NK-92 treated with Interleukin-12 subunit alpha and Interleukin-12 subunit beta, amount 100 ng/mL, for 24 hours (cell line): ENCODE data around the gene SIK3.
"Not testable (repeated sequence)": the region's sequence is repeated elsewhere in the genome, so short reads cannot be mapped to it uniquely, and the experiment has no call there.

Experiments
- DNase-seq: peaks from one replicate; lab custom pipeline; 2025; lab: John Stamatoyannopoulos, UW

Gene SIK3

DNA sequence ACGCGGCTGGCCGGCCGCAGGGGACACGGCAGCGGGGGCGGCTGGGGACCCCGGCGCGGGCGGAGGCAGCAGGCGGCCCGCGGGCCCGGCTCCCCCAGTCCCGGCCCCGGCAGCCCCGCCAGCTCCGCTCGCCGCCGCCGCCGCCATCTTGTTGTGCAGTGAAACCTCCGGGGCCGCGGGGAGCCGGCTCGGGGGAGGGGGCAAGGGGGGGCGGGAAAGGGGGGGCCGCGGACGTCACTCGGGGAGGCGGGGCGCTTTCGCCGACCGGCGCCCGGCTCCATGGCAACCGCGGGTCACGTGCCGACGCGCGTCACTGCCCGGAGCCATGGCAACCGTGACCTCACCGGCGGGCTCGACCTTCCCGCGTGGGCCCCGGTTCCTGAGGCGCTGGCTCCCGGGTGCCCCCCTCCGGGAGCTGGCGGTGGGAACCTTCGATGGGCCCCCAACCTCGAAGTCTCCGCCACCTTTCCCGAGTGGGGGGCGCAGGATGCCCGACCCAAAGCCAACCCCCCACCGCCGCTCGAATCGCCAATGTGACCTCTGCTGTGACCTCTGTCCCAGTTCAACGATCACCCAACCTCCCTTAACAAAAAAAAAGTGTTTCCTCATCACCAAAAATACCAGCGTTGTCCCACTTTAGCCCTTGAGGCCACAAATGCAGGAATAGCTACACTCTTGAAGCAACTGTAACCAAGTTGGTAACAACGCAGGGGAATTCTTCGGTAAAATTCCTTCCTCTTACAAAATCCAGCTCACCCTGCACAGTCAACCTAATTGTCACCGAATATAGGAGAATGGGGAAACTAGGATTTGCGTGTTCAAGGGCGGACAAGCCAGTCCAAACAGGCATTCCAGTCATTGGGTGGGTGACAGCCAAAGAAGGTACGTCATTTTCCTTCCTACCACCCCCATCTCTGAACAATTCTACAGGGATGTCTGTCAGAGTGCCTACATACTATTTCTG is at the start of gene SIK3:
Gene SIK3, minus strand, starts transcription at position 160 of the 964 bp plus-strand sequence. Its CDS starts 13 bp downstream, at position 147.
- peak; percentile 84 for DNase-seq

- no peak for DNase-seq
Observed at GRCh38 chr11:117146521-117146920, 48.3 kb upstream of the SIK3 start.

DNA sequence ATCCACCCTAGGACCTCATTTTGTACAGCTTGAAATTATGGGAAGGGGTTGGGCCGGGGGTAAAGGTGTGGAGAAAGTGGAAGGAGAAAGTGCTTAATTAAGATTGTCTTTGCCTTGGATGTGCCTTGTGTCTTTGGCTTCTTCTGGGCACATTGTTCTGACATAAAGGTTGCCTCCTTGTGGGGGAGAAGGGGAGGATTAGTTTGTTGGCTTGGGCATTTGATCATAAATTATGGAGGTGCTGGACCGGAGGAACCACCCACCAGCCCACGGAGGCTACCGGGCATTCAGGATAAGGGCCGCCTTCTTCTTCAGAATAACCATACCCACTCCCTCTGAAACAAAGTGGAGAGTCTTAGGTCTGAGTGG is 47.1 kb upstream of the SIK3 start:
- DNase-seq, result no peak

DNA sequence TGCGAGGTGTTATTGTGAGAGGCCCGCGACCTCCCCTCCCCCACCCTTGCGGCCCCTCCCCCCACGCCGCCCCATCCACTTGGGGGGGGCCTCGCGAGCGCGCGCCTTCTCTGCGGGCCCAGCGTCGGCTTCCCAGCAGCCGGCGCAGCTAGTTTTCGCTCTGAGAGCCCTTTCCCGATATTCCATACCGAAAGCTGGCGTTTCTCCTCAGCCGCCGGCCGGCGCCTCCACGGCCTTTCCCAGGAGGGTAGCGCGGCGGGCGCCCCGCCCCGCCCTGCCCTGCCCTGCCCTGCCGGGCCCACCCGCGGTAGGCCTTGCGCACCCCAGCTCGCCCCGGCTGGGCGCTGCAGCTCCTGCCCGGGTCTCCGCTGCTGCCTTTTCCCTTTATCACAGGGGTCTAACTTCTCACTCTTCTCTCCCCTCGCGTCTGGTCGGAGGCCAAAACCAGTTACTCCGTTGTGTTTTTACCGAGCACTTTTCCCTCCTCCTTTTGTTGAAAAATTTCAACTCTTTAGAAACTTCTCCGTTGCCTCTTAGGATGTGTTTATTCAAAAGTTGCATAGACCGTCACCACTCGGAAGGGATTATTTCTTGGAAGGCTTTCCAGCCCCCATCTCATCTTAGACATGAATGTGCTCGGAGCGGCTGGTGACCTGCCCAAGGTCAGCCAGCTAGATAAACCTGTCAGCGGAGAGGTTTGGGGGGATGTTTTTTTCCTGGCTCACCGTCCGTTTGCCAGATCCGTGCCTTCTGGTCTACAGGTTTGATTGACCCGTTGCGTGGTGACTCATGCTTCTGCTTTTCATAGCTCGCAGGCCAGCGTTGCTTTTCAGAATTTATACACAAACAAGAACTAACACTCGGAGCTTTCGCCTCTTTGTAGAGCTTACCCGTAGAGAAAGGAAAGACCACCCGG is 46.5 kb upstream of the SIK3 start:
- peak; percentile 73 for DNase-seq

- DNase-seq, result peak; percentile 92
Observed at GRCh38 chr11:117143871-117144476, 45.7 kb upstream of the SIK3 start, which contains the start of gene PAFAH1B2. Gene PAFAH1B2 (plus strand): TSS chr11:117144287. CDS start chr11:117152448, 8,161 bp downstream.

DNA sequence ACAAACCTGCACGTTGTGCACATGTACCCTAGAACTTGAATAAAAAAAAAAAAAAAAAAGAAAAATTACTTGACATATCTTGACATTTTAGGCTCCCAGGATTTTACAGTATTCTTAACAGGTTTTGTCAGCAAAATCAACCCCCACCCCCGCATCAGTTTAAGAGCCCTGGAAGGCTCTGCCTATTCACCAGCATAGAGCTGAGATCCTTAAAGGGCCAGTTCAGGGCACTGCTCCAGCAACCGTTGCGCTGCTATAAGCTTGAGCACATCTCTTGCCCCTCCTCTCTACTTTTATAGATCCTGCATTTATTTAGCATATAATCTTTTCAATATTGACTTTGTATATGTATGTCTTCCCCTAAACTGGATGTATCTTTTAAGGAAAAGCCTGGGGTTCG is 45.2 kb upstream of the SIK3 start:
- no peak for DNase-seq

DNA sequence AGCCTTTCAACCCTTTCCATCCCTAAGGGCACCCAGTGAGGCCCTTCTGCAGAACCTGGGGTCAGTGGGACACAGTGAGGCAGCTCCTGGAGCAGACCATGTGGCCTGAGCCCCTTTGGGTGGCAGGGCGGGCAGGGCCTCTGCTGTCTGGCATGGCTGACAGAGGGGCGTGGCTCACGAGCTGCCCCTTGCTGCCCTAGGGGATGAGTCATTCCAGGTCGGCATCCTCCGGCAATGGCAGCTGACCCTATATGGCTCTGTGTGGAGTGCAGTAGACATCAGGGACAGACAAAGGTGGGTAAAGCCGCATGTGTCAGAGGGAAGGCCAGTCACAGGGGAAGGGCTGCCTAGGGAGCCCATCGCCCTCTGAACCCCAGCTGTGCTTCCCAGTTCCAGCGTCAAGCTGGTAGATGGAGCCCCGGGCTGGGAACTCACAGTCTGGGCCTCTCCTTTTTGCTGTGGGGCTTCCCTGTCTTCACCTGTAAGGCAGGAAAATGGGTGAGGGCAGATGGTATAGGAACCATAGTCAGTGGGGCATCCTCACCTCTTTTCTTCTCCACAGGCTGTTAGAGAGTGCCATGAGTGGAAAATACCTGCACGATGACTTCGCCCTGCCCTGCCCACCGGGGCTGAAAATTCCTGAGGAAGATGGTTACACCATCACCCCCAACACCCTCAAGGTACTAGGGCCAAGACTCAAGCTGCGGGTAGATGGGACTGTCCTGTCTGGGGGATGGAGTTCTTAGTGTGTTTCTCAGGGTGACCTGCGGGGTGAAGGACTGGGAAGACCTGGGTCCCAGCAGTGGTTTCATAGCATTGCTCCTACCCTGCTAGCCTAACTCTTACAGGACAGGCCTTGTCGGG is 39.2 kb upstream of the SIK3 start:
- DNase-seq, result not testable (repeated sequence)

DNA sequence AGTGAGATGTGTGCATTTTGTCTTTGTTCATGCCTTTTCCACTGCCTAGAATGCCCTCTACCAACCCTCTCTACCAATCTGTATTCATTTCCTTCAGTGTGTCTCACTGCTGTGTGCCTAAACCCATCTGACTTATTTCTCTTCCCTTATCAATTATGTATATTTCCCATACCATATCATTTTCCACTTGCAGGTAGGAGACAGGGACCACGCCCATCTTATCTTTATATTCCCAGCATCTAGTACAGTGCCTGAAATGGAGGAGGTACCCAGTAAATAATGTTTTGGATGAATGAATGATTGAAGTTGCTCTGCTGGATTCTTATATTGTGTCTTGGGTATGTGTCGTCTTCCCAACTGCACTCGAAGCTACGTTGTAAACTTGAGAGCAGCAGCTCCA is 36.8 kb upstream of the SIK3 start:
- DNase-seq, result not testable (repeated sequence)

- DNase-seq, result no peak
Observed at GRCh38 chr11:117134431-117134830, 36.2 kb upstream of the SIK3 start.

- DNase-seq, result no peak
Observed at GRCh38 chr11:117130879-117131278, 32.7 kb upstream of the SIK3 start.

DNA sequence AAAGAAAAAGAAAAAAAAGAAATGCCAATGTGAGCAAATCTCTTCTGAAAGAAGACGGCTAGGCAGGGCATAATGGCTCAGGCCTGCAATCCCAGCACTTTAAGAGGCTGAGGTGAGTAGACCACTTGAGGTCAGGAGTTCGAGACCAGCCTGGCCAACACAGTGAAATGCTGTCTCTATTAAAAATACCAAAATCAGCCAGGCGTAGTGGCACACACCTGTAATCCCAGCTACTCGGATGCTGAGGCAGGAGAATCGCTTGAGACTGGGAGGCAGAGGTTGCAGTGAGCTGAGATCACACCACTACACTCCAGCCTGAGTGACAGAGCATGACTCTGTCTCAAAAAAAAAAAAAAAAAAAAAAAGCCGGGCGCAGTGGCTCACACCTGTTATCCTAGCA is 32.2 kb upstream of the SIK3 start:
- not testable (repeated sequence) for DNase-seq

GRCh38 chr11:117128289-117128688 is 30.1 kb upstream of the SIK3 start:
- DNase-seq, result no peak

- no peak for DNase-seq
Observed at GRCh38 chr11:117127171-117127901, 29.1 kb upstream of the SIK3 start.

- no peak for DNase-seq
Observed at GRCh38 chr11:117126223-117126965, 28.2 kb upstream of the SIK3 start.

DNA sequence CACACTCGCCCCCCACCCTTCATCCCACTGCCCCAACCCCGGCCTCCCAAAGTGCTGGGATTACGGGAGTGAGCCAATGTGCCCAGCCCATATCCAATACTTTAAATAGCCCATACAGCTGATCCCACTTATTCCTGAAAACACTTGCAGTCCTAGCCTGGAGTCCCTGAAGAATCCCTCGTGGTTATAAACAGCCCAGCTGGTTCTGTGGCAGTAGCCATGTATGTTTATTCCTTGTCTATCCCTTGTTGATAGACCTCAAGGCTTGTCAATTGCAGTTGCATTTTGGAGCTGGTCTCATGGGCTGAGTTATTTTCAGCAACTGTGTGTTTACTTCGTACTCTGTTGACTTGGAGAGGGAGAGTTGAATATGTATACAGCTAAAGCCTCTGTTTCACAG is 24.3 kb upstream of the SIK3 start:
- DNase-seq, result no peak

DNA sequence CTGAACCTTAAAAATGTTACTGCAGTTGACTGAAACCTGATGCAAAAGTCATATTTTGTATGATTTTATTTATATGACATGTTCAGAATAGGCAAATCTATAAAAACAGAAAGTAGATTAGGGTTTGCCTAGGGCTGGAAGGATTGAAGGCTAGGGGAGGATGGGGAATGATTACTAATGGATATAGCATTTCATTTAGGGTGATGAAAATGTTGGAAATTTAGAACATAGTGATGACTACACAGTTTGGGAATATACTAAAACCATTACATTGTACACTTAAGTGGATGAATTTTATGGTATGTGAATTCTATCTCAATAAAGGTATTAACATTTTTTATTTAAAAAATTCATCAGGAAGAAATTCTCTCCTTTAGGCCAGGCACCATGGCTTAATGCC is 22.9 kb upstream of the SIK3 start:
- DNase-seq, result no peak

- no peak for DNase-seq
Observed at GRCh38 chr11:117117681-117118080, 19.5 kb upstream of the SIK3 start.

GRCh38 chr11:117112939-117113338 is 14.7 kb upstream of the SIK3 start:
- not testable (repeated sequence) for DNase-seq

DNA sequence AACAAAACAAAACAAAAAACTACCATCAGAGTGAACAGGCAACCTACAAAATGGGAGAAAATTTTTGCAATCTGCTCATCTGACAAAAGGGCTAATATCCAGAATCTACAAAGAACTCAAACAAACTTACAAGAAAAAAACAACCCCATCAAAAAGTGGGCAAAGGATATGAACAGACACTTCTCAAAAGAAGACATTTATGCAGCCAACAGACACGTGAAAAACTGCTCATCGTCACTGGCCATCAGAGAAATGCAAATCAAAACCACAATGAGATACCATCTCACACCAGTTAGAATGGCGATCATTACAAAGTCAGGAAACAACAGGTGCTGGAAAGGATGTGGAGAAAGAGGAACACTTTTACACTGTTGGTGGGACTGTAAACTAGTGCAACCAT is 14.3 kb upstream of the SIK3 start:
- DNase-seq, result not testable (repeated sequence)
